ENCODE measurements around the gene KDM4D.

- no peak for TF ChIP-seq SIN3A (IDR thresholded peaks at IDR 0.05; ENCODE audit: borderline replicate concordance, low read depth, low read length)
- no peak for TF ChIP-seq CTCF (IDR thresholded peaks at IDR 0.05)
- TF ChIP-seq MAX (IDR thresholded peaks at IDR 0.05; ENCODE audit: low read depth), result no peak
- TF ChIP-seq USF2 (IDR thresholded peaks at IDR 0.05; ENCODE audit: borderline replicate concordance, low read depth, low read length), result no peak
- no peak for TF ChIP-seq NFIC (IDR thresholded peaks at IDR 0.05; ENCODE audit: borderline replicate concordance)
- TF ChIP-seq TAF1 (IDR thresholded peaks at IDR 0.05; ENCODE audit: borderline replicate concordance, low read depth, low read length), result no peak
- no peak for TF ChIP-seq SMC3 (IDR thresholded peaks at IDR 0.05; ENCODE audit: low read depth, low read length)
- no peak for TF ChIP-seq RXRA (IDR thresholded peaks at IDR 0.05; ENCODE audit: borderline replicate concordance, low read depth)
- no peak for TF ChIP-seq ZBTB33 (IDR thresholded peaks at IDR 0.05; ENCODE audit: borderline replicate concordance, low read depth)
- no peak for TF ChIP-seq EZH2phosphoT487 (IDR thresholded peaks at IDR 0.05; ENCODE audit: borderline replicate concordance, low read depth)
Observed at GRCh38 chr11:94998285-94998684, 24.8 kb downstream of the KDM4D start.

All from SK-N-SH (cell line).